ENCODE data around the gene KCNQ1.

DNA sequence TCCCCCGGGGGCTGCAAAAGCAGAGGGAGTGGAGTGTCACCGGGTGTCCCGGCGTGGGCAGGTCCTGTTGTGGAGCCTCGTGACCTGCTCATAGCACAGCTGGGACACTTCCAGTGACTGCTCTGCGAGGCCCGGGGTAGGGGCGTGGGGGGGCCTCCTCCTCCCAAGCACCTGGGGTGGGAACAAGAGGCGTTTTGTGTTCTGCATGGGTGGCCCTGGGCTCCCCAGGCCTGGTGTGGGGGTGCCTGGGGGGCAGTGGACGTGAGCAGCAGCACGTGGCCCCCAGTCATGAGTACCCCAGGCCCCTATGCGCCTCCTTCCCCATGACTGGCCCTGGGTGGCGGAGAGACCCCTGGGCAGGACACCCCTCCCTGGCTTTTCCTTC is 104.7 kb downstream of the KCNQ1 start:
- TF ChIP-seq EZH2phosphoT487 (IDR thresholded peaks at IDR 0.05; ENCODE audit: borderline replicate concordance, low read depth) (no peak), NFIC (IDR thresholded peaks at IDR 0.05; ENCODE audit: borderline replicate concordance) (no peak), RFX5 (IDR thresholded peaks at IDR 0.05; ENCODE audit: low read length) (no peak), FOXM1 (IDR thresholded peaks at IDR 0.05; ENCODE audit: low read depth) (no peak), GABPA (IDR thresholded peaks at IDR 0.05; ENCODE audit: low read depth) (no peak), EP300 (IDR thresholded peaks at IDR 0.05; ENCODE audit: borderline replicate concordance in 1 of 2, low read depth in 1 of 2, low read length in 1 of 2) (no peak), POLR2AphosphoS5 (IDR thresholded peaks at IDR 0.05; ENCODE audit: low read depth, low read length) (no peak)
- TF ChIP-seq, protein P1, sequence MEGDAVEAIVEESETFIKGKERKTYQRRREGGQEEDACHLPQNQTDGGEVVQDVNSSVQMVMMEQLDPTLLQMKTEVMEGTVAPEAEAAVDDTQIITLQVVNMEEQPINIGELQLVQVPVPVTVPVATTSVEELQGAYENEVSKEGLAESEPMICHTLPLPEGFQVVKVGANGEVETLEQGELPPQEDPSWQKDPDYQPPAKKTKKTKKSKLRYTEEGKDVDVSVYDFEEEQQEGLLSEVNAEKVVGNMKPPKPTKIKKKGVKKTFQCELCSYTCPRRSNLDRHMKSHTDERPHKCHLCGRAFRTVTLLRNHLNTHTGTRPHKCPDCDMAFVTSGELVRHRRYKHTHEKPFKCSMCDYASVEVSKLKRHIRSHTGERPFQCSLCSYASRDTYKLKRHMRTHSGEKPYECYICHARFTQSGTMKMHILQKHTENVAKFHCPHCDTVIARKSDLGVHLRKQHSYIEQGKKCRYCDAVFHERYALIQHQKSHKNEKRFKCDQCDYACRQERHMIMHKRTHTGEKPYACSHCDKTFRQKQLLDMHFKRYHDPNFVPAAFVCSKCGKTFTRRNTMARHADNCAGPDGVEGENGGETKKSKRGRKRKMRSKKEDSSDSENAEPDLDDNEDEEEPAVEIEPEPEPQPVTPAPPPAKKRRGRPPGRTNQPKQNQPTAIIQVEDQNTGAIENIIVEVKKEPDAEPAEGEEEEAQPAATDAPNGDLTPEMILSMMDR (IDR thresholded peaks at IDR 0.05), result no peak
- TF ChIP-seq, protein P2, sequence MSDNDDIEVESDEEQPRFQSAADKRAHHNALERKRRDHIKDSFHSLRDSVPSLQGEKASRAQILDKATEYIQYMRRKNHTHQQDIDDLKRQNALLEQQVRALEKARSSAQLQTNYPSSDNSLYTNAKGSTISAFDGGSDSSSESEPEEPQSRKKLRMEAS (IDR thresholded peaks at IDR 0.05; ENCODE audit: low read depth), result no peak

All from SK-N-SH (cell line).